NCI-H187 treated with DMSO at 0.1 percent for 48 hours (cell line): ENCODE measurements around the gene UBE2R2.
A peak's percentile ranks its signal among the peaks of the same experiment; 100 is the strongest.

Experiments
- DNase-seq: peaks from one replicate; lab custom pipeline; 2025; lab: John Stamatoyannopoulos, UW

UBE2R2 gene

DNA sequence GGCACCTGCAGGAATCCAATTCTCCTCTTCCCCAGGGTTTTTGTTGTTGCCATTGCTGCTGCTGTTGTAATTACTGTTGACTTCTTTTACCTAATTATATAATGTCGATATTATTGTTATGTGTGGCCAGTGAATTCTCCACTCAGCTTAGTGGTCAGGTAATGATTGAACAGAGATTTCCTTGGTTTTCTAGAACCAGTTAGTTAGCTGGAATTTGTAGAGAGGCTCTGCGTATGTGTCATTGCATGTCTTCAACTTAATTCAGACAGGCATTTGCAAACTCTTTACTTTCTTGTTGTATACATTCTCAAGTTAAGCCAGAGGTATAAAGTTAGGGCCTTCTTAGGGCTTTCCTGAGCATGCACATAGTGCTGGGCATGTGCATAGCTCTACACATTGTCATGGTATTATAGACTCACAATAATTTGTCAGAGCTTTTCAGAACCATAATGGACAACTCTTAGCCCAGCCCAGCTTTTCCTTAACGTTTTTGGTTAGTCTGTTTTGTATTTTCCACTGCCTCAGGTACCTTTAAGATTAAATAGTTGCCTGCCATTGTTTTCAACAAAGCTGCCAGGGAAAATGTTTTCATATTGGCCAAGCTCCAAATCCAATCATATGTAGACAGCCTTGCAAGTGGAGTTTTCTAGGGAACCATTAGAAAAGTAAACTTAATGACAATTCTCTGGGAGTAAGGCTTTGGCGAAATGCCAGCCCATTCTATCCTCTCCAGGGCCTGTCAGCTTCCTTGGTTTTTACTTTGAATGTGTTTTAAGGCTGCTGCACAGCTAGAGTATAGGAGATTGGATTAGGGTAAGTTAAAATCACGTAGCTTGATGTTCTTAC lies 68.1 kb downstream of the UBE2R2 start:
- DNase-seq: peak; percentile 38

DNA sequence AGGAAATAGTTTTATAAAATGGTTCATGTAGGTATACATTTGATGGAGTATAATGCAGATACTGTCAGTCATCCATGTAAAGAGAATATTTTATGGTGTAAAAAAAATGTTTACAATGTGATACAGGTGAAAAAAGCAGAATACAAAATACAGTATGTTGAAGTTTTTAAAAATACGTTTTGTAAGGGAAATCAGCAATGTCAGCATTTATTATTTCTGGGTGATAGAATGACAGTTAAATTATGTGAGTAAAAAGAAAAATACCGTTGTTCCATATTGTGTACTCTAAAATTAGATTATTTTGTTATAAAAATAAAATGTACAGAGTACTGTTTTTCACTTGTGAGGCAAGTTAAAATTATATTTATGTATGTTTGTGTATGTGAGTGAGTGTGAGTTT lies 69.0 kb downstream of the UBE2R2 start:
- no peak for DNase-seq

DNA sequence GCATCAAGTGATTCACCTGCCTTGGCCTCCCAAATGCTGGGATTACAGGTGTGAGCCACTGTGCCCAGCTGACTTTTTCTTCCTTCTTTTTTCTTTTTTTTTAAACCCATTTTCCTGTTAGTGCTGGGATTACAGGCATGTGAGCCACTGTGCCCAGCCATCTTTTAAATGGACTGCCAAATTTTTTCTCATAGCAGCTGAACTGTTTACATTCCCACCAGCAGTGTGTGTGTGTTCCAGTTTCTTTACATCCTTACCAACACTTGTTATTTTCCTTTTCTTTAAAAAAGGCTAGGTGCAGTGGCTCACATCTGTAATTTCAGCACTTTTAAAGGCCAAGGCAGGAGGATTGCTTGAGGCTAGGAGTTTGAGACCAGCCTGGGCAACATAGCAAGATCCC lies 76.9 kb downstream of the UBE2R2 start:
- no peak for DNase-seq

DNA sequence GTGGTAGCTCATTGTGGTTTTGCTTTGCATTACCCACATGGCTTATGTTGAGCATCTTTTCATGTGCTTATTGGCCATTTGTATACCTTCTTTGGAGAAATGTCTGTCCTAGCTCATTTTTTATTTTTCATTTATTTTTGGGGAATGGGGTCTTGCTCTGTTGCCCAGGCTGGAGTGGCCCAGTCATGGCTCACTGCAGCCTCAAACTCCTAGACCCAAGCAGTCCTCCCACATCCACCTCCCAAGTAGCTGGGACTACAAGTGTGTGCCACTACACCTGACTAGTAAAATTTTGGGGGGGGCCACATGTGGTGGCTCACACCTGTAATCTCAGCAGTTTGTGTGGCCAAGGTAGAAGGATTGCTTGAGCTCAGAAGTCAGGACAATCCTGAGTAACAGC lies 77.4 kb downstream of the UBE2R2 start:
- no peak for DNase-seq

DNA sequence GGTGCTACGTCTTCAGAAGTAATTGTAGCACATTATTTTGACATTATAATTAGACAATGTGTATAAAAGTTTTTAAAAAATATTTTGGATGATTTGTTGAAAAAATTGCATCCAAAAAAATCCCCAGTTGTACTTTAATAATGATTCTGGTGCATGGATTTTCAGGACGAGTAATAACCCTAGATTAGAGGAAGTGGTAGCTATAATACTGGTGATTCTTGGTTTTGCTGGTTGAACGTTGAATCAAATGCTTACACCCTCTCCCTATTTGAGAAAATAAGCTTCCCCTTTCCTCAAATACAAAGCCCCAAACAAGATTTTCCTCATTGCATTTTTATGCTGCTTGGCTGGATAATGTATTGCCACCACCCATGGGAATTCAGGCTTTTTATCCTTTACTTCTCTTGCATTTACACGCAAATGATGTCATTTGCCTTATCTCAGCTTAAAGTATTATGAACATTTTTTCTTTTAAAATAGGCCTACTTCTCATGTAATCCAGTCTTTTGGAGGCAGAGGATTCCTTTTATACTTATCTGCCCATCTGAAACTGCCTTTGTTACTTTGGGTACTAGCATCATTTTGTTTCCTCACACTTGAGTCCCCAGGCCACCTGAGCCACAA lies 86.3 kb downstream of the UBE2R2 start:
- no peak for DNase-seq

DNA sequence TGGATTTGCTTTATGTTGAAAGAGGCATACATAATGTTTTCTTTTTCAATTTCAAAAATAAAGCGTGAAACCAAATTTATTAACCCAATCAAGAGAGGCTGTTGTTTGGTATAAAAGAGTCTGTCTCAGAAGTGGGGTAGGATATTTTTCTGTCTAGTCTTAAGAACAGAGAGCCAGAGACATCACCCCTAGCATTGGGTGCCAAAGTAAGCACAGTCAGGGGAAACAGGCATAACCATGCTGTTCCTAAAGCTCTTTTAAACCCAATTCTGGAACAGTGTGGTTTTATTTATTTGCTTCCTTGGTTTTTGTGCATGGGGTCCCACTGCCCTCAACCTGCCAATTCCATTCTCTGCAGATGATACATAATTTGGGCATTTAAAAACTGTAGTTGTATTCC lies 88.2 kb downstream of the UBE2R2 start:
- no peak for DNase-seq

DNA sequence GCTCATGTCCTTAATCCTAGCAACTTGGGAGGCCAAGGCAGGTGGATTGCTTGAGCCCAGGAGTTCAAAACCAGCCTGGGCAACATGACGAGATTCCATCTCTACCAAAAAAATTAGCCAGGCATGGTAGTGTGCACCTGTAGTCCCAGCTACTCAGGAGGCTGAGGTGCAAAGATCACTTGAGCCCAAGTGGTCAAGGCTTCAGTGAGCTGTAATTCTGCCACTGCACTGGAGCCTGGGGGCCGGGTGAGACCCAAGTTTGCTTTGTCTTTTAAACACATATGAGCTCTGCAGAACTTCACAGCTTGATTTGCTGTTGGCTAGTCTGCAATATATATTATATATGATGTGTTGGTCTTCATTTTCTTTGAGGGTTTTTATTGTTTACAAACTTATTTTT lies 89.8 kb downstream of the UBE2R2 start:
- DNase-seq: no peak

DNA sequence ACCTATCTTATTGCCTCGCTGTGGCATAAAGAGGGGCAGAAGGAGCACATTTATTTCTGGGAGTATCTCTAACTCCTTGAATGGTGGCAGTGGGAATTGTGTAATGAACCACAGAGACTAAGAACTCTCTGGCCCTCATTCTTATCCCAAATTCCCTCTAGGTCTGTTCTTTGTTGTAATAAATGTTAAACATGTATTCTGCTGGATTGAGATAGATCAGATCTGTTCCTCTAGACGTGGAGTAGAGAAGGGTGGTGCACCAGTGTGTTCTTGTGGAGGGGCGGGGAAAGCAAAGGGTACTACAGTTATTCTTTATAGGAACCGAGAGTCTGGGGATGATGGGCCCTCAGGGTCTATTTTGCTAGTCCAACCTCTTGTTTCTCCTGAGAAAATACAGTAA lies 90.4 kb downstream of the UBE2R2 start:
- DNase-seq: no peak

DNA sequence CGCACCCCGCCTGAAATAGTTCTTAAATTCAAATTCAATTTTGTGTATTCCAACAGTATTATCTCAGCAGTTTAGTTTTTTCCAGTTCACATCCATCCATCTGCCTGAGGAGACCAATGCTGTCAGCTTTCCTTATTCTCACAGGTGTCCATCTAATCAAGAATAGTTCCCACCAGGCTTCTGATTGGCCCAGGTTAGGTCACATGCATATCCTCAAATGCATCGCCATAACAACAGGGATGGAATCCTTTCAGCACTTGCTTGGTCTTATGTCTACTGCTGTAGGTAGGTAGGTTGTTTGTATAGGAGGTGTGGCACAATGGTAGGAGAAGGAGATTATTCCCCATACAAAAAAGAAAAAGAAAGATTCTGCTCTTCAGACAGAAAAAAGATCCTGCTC lies 91.2 kb downstream of the UBE2R2 start:
- DNase-seq: no peak

DNA sequence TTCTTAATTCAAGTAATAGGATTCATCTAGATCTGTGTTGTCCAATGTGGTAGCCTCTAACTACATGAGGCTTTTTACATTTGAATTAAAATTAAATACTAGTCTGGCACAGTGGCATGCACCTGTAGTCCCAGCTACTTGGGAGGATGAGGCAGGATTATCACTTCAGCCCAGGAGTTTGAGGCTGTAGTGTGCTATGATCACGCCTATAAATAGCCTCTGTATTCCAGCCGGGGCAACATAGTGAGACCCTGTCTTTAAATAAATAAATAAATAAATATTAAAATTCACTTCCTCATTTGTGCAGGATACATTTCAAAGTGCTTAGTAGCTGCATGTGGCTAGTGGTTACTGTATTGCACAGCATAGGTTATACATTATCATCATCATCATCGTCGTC lies 91.8 kb downstream of the UBE2R2 start:
- DNase-seq: no peak

DNA sequence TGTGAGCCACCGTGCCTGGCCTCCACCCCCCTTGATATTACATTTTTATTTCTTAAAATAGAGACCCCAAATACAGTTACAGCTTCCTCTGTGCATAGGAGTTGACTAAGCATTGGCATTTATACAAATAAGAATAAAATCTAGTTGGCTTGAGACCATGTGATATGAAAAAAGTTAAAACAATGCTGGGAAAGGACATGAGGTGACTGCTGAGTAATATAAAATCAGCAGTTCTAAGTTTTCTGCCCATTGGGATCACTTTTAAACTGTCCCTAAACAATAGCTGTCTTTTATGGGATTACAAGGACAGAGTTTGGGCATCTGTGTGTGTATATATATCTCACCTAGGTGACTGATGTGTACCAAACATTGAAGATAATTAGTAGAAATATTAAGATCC lies 96.6 kb downstream of the UBE2R2 start:
- no peak for DNase-seq

DNA sequence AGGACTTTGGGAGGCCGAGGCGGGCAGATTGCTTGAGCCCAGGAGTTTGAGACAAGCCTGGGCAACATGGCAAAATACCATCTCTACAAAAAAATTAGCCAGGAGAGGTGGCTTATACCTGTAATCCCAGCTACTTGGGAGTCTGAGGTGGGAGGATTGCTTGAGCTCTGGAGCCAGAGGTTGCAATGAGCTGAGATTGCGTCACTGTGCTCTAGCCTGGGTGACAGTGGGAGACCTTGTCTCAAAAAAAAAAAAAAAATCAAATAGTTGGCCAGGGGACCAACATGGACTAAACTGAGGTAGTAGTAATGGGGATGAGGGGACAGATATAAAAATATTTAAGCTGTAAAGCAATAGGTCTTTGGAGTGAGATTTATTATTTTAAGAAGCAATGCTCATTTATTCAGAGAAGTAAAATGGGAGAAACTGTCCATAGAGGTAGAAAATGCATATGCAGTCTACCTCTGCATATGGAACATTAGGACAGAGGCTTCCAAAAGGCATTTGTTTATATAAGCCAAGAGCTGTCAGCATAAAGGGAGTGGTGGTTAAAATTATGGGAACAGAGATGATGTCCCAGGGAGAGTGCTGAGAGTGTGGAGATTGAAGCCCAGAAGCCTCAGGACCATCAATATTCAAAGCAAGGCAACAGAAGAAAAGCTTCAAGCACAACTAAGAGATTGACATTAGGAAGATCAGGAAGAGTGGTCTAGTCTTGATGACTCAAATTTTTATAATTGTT lies 98.1 kb downstream of the UBE2R2 start:
- DNase-seq: no peak

DNA sequence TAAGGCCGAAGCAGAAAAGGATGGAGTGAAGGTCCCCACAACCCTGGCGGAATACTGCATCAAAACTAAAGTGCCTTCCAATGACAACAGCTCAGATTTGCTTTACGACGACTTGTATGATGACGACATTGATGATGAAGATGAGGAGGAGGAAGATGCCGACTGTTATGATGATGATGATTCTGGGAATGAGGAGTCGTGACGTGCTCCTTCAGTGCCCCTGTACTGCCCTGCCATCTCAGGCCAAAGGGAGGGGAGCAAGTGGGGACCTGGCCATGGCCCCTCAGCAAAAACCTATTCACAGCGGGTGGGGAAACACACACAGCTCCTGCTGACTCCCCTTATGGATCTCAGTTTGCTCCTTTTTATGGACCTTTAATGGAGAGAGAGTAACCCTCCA lies 100.1 kb downstream of the UBE2R2 start:
- DNase-seq: no peak

DNA sequence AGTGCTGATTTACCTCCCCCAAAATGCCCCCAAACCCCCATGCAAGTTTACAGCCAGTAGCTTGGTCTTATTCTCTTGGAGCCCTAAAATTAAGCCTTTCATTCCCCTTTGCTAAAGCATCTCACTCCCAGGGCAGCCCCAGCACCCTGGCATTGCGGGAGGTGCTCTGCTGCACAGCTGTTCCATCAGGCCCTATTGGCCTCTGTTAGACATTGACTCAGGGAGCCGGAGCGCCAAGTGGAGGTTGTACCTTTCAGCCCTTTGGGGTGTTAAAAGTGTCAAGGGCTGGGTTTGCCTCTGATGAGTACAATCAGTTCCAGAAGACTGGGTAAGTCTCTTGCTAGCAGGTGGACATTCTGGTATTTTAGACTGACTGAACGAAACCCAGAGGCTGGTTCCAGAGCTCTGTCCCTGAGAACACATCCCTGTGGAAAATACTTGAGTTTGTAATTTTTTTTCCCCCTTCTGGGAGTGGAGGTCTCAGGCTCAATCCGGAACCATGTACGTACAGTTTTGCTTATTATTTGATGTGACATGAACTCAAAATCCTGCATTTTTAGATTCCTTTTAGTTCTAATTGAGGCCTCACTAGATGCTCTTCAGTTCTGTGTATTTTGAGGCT lies 102.4 kb downstream of the UBE2R2 start:
- DNase-seq: no peak

DNA sequence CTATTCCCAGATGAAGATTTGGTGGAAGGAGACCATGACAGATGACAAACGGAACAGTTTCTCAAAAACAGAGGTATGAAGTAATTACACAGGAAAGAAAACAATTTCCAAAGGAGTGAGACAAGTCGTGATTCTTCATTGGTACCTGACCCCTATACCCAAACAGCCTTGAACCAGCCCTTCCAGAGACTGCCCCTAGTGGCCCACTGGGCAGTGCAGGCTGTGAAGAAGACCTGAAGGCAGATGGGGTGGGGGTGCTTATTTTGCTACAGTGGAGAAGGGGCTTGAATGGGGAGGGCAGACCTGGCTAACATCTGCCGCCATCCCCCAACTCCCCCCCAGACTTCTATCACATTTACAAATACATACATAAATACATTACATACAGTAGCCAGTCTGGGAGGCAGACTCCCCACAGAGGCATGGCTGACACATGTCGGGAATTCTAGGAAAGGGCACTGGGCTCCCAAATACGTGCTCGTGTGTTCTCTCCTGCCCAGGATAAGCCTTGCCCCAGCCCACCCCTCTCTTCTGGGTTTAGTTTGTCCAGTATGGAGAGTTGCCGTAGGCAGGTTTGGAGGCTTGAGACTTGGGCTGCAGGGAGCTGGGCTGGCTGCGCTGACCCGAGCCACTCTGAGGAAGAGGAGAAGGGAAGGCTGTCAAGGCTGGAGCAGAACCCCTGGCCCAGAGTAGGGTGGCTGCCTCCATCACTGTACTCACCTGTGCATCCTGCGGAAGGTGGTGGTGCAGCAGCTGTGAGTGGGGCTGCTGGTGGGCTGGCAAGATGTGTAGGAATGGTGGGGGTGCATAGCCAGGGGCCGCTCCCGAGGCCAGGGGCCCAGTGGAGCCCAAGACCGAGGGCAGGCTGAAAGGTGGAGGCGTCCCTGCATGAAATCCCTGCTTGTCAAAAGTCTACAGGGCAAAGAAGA lies 105.3 kb downstream of the UBE2R2 start:
- no peak for DNase-seq

DNA sequence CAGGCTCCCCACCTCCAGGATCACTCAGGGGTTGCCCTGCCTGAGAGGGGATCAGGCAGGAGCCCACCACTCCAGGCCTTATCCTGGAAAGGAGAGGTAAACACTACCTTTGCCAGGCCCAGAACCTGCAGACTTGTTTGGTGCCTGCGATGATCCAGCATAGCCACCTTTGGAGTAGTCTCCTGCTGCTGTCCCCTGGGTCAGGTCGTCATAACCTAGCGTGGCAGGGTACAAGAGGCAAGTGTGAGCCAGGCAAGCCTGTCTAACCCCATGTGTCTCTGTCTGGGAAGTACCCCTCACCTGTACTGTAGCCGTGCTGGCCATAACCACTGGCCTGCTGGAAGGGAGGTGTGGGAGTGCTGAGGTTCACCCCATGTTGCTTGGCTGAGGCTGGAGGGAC lies 106.1 kb downstream of the UBE2R2 start:
- DNase-seq: no peak

DNA sequence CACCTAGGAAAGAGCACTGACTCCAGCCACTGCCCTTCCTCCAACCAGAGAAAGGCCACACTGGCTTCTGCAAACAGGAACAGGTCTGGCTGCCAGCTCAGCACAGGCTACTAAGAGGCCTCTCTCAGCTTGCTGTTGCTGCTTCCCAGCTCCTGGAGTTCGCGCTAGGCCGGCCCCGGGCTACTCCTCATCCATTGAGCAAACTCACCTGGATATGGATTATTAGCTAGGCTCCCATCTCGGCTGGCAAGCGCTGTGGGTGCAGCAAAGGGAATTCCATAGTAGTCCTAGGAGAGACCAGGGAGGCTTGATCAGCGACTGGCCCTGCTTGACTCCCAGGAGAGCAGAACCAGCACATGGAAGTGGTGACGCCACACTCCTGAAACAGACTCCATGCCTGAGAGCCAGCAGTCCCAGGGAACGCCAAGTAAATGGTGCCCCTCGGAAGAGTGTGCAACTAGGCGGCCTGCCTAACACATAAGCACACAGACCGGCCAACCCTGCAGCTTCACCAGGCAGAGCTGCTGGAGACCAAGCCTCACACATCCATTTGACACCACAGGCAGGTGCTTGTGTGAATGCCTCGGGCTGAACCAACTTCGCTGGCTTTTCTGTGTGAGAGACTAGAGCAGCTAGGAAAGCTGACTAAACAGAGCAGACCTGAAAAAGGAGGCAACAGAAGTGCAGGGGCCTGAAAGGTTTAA lies 107.2 kb downstream of the UBE2R2 start:
- DNase-seq: no peak

DNA sequence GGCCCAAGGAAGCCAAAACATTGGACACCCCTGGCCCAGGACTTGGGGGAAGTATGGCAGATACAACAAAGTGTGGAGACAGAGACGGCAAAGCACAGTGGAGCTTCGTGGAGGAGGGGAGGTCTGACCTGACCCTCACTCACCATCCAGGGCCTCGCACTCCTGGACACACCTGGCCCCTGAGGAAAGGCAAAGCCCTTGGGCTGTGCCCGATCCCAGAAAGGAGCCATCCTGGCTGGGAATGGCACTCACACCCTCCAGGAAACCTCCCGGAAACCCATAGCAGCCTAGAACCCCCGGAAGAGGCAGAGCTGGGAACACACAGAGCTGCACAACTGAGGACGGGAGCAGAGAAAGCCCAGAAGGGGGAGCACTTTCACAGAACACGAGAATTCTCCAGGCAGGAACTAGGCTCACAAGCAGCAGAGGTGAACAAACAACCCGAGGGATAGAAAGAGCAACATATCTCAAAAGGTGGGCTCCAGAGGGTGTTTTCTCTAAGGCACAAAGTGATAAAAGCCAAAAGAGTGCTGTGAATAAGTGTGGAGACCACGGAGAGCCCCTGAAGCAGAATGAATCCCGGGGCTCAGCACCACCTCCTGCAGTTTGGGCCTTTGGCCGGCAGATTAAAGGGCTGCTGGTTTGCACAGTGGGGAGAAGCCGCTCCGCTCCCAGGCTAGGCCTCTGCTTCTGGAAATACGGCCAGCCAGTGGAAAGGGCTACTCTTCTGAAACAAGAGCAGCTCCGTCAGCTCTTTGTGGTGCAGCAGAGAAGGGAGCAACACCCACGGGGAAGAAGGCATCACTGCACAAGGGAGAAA lies 108.2 kb downstream of the UBE2R2 start:
- DNase-seq: no peak

DNA sequence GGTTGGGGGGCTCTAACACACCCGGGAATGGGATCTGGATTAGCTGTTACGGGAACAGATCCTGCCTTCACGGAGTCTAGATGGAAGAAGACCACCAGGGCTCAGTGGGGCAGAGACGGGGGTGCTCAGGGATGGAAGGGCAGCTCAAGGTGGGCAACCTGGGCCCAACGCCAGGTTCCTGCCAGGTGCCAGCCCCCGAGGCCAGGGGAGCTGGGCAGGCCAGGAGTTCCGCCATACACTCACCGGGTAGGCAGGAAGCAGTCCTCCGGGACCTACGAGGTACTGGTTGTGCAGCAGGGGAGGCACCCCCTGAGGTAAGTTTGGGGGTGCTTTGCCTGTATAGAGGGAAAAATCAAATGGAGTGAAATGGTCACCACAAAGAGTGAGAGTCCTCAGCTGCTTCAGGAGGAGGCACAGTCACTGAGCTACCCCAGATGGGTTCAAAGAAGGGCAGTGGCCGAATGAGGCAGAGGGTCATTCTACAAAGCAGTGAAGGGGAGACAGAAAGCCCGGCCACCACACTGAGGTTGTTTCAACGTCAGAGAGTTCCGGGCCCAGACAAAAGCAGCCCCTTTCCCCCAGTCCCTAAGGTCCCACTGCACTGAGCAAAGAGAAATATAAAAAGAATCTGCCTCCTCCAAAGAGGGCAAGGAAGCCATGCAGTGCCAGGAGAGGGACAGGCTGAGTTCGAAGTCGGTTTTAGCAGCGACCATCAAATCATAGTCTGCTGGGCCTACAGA lies 110.0 kb downstream of the UBE2R2 start:
- no peak for DNase-seq
